Measurements from ENCODE around the gene DHX16.

DNA sequence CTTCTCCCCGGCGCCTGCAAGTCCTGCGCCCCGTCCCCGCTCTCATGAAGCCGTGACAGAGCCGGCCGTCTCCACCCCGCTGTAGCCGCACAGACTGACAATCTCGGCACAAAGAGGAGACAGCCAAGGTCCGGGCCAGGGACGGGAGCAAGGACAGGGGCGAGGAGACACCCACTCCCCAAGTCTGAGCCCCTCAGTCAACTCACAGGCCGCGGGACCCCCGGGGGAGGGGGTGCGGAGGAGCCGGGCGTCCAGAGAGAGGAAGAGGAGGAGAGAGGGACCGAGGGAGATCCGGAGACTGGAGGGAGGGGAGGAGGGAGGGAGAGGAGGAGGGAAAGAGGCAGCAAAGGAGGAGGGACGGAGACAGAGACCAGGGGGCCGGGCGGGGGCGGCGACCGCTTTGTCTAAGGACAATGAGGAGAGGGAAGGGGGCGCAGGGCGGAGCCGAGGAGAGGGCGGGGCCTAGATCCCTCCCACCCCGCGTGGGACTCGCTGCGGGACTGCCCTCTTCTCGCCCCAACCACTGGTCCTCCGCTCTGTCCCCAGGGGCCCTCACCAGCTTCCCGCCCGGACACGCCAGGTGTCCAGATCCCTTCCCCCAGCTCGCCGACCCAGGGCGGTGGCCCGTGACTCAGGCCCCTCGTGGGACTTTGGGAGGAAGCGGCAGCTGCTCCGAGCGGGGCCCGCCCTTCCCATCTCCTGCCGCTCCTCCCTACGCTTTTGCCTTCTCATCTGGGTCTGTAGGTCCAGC lies 14.3 kb upstream of the DHX16 start:
- TF ChIP-seq CTCF (IDR thresholded peaks at IDR 0.05) (no peak), NR3C1 (CRISPR knock-in tag; conservative IDR thresholded peaks at IDR 0.05; ENCODE audit: low read depth) (no peak), SMAD3 (CRISPR knock-in tag; IDR thresholded peaks at IDR 0.05; ENCODE audit: borderline replicate concordance) (no peak; the same call in none of the 2 replicates), ELF4 (CRISPR knock-in tag; IDR thresholded peaks at IDR 0.05; ENCODE audit: low read depth) (0 out of 2 replicates have a peak, but pooled peaks have one; percentile 87), FOXJ3 (CRISPR knock-in tag; IDR thresholded peaks at IDR 0.05; ENCODE audit: borderline replicate concordance) (no peak), NFE2L1 (CRISPR knock-in tag; IDR thresholded peaks at IDR 0.05) (no peak), MAX (CRISPR knock-in tag; IDR thresholded peaks at IDR 0.05) (peak; percentile 24; the same call in 1 of the 2 replicates), ATF2 (CRISPR knock-in tag; IDR thresholded peaks at IDR 0.05; ENCODE audit: borderline replicate concordance, low read depth) (no peak), ZNF121 (CRISPR knock-in tag; IDR thresholded peaks at IDR 0.05) (no peak)
